Measurements from ENCODE around the gene CPT1B.

DNA sequence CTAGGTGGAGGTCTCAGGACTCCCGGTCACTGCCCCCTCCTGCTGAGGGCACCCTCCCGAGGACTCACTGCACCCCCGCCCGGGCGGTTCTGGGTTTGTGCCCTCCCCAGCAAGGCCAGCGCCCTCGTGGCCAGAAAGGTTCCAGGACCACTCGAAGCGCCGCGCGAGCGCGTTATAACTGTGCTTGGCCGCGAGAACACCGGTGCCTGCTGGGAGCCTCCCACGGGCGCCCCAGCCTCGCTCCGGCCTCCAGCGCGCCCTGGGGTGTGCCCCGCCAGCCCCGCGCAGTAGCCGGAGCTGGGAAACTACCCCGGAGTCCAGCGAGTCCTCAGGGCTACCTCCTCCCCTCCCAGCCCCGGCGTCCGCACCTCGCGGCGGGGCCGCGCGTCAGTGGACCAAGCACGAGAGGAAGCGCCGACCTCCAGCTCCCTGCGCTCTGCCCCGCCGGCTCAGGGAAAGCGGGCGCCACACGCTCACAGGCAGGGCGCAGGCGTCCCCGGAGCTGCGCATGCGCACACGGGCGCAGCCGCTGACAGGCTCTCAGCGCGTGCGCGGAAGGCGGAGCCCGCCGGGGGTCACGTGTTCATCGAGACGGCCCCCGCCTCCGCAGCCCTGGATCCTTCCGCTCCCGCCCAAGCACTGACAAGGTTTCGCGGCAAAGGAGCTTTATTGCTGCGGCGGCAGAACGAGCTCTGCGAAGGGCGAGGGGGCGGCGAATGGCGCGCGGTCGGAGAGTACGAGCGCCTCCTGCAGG is 52.9 kb downstream of the CPT1B start, which contains the start of gene SCO2:
- TF ChIP-seq CTCF (IDR thresholded peaks at IDR 0.05; ENCODE audit: extremely low read depth in 1 of 2, insufficient read depth in 1 of 2, low read depth in 1 of 2, low read length in 2 of 2) (peak in 1 of 2 donors; percentile 36), FOS (IDR thresholded peaks at IDR 0.05; ENCODE audit: borderline replicate concordance, insufficient read depth, low read length) (no peak), POLR2AphosphoS5 (IDR thresholded peaks at IDR 0.05; ENCODE audit: insufficient read depth, low read depth, low read length) (peak; percentile 93), JUN (IDR thresholded peaks at IDR 0.05; ENCODE audit: borderline replicate concordance, insufficient read depth, insufficient read length, low read depth) (no peak)

Measured in endothelial cell of umbilical vein (primary cell).